Measurements from ENCODE around the gene ZCCHC3.

Gene ZCCHC3

DNA sequence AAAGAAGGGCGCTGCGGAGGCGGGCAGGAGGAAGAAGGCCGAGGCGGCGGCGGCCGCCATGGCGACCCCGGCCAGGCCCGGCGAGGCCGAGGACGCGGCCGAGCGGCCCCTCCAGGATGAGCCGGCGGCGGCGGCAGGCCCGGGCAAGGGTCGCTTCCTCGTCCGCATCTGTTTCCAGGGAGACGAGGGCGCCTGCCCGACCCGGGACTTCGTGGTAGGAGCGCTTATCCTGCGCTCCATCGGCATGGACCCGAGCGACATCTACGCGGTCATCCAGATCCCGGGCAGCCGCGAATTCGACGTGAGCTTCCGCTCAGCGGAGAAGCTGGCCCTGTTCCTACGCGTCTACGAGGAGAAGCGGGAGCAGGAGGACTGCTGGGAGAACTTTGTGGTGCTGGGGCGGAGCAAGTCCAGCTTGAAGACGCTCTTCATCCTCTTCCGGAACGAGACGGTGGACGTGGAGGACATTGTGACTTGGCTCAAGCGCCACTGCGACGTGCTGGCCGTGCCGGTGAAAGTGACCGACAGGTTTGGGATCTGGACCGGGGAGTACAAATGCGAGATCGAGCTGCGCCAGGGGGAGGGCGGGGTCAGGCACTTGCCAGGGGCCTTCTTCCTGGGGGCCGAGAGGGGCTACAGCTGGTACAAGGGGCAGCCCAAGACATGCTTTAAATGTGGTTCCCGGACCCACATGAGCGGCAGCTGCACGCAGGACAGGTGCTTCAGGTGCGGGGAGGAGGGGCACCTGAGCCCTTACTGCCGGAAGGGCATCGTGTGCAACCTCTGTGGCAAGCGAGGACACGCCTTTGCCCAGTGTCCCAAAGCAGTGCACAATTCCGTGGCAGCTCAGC, 780 bp downstream of the ZCCHC3 start:
- peak; percentile 70 for DNase-seq (ENCODE audit: low spot score)
- TF ChIP-seq, protein P1, sequence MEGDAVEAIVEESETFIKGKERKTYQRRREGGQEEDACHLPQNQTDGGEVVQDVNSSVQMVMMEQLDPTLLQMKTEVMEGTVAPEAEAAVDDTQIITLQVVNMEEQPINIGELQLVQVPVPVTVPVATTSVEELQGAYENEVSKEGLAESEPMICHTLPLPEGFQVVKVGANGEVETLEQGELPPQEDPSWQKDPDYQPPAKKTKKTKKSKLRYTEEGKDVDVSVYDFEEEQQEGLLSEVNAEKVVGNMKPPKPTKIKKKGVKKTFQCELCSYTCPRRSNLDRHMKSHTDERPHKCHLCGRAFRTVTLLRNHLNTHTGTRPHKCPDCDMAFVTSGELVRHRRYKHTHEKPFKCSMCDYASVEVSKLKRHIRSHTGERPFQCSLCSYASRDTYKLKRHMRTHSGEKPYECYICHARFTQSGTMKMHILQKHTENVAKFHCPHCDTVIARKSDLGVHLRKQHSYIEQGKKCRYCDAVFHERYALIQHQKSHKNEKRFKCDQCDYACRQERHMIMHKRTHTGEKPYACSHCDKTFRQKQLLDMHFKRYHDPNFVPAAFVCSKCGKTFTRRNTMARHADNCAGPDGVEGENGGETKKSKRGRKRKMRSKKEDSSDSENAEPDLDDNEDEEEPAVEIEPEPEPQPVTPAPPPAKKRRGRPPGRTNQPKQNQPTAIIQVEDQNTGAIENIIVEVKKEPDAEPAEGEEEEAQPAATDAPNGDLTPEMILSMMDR (IDR thresholded peaks at IDR 0.05; ENCODE audit: extremely low read depth, missing control alignments) = no peak

DNA sequence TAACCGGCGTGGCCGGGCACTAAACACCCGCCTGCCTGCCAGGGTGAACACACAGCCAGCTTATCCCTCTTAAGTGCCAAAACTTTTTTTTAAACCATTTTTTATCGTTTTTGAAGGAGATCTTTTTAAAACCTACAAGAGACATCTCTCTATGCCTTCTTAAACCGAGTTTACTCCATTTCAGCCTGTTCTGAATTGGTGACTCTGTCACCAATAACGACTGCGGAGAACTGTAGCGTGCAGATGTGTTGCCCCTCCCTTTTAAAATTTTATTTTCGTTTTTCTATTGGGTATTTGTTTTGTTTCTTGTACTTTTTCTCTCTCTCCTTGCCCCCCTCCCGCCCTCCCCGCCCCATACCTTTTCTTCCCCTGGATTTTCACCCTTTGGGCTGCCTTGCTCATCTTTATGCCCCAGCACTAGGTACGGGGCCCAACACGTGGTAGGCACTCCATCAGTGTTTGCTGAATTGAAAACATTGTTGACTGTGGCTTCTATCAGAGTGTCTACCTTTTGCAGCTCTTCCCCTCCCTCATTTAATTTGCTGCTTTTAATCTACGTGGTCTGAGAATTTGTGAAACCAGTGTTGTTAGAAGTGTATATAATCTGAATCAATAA, 1.5 kb downstream of the ZCCHC3 start:
- DNase-seq (ENCODE audit: low spot score) = no peak
- TF ChIP-seq, protein P1 (IDR thresholded peaks at IDR 0.05; ENCODE audit: extremely low read depth, missing control alignments) = no peak

DNA sequence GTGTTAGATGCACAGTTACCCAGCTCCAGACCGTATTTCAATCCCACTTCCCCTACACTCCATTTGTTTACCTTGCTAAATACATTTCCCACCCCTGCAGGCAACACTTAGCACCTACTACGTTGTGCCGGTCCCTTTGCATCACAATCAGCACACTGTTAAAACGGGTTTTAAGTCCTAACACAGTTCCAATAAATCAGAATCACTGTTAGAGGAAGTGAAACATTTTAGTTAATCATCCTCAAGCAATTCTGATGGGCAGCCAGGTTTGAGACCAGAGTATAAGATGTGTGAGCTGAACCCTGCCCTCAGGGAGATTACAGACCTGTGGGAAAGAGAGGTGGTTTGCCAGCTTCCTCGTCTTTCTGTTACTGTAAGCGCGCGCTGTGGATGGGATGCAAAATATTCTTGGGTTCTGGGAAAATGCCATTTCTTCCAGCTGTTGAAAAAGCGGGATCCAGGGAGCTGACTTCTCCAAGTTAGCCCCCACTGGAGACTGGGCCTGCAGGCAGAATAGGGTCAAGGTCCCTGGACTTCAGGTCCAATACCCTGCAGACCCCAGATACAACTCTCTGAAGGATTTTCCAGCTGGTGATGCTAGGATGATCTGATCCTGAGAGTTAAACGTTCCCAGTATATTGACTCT, 3.1 kb downstream of the ZCCHC3 start:
- TF ChIP-seq, protein P1 (IDR thresholded peaks at IDR 0.05; ENCODE audit: extremely low read depth, missing control alignments) = no peak
- DNase-seq (ENCODE audit: low spot score) = no peak

DNA sequence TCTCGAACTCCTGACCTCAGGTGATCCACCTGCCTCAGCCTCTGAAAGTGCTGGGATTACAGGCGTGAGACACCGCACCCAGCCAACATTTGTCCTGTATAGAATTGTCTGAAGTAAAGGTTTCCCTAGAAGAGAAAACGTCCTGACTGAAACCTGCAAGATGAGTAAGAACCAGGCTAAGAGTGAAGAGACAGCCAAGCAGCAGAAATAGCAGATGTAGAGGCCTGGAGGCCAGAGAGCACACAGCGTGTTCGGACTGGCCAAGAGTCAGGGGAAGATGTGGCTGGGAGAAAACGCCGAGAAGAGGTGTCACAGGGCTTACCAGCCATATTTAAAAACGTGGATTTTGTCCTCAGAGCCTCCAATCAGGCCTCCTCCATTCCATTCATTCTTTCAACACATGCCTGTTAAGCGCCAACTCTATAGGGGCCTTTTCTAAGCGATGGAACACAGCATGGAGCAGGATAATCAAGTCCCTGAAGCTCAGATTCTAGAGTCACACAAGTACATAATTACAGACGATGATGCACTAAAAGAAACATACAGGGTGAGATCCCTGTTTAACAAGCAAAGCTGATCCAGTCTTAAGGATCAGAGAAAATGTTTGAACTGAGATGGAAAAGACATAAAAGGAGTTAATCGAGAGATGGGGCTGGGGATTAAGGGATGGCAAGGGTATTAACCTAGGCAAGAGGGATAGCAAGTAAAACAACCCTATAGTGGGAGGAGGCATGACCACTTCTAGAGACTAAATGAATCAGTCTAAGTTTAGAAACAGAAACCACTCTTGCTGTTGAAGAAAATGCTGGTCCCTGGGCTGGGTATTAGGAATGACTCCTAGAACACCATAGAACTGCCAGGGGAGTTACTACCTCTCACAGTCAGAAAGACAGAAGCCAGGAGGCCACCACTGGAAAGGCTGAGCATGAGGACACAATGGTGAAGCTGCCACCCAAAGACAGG, 4.8 kb downstream of the ZCCHC3 start:
- no peak for DNase-seq (ENCODE audit: low spot score)
- TF ChIP-seq, protein P1 (IDR thresholded peaks at IDR 0.05; ENCODE audit: extremely low read depth, missing control alignments) = no peak

DNA sequence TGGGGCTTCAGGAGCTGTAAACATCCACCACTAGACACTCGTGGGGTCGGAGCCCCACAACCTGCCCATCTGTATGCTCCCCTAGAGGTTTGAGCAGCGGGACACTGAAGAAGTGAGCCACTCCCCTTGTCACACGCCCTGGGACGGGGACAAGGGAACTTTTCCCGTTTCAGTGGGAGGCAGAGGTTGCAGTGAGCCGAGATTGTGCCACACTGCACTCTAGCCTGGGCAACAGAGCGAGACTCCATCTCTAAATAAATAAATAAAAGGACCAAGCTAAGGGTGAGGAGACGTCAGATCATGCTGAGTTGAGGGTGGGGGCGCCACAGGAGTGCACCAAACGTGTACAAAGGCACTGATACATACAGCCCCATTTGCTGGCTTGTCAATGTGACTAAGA, 8.4 kb downstream of the ZCCHC3 start:
- TF ChIP-seq, protein P1 (IDR thresholded peaks at IDR 0.05; ENCODE audit: extremely low read depth, missing control alignments) = no peak
- DNase-seq (ENCODE audit: low spot score) = no peak

DNA sequence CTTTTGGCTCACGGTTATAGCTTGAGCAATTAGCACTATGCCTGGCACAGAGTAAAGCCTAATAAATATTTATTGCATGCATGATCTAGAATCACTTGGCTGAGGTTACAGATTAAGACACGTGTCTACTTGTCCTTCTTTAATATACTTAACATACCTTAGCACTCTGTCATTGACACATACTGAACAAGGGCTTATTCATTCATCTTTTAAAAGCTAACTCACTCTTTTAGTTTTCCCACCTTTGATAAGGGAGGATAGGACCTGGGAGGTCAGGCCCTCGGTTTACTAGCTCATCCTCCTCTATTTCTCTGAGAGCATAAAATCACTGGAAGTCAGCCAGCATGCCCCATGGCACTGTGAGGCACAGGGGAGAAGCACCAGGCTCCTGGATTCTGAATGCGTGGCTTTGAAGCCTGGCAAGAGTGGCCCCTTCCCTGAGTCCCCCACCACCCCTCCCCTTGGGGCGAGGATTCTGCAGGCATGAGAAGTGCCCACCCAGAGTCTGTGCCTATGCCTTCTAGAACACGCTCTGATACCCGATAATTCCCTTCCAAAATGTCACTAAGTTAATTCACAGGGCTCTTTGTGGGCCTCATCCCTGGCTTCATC, 11.2 kb downstream of the ZCCHC3 start:
- no peak for DNase-seq (ENCODE audit: low spot score)
- TF ChIP-seq, protein P1 (IDR thresholded peaks at IDR 0.05; ENCODE audit: extremely low read depth, missing control alignments) = no peak

Data from GM20000 (cell line).